Esophagus mucosa (tissue), 1 donor: ENCODE results near the gene NOTCH1. TPM values are rescaled to one million over a fixed set of nuclear protein-coding genes. Genes with fewer than 3 reads are reported as not detected.
"Not testable (repeated sequence)": the region's sequence is repeated elsewhere in the genome, so short reads cannot be mapped to it uniquely, and the experiment has no call there.

Experiments used
- ATAC-seq: fragments of 200-7000 bp; cut with Tn5 transposase; one replicate; pipeline ENCODE4 v1.9.1; 2020
- total RNA-seq: library from RNA; stranded (reverse); gene quantifications from one replicate; pipeline ENCODE4 v1.2.4, GENCODE V29; 2023
- donor health status: DM: yes; HTN: yes; CAD: no.

NOTCH1 gene
- total RNA-seq, 1 donor from 2014 or later, result 30.6 TPM

- ATAC-seq, result peak; percentile 15
These were observed 33.2 kb upstream of the NOTCH1 start for GRCh38 chr9:136578915-136579649.

GRCh38 chr9:136578626-136578914 lies 32.7 kb upstream of the NOTCH1 start:
- ATAC-seq, result no peak

DNA sequence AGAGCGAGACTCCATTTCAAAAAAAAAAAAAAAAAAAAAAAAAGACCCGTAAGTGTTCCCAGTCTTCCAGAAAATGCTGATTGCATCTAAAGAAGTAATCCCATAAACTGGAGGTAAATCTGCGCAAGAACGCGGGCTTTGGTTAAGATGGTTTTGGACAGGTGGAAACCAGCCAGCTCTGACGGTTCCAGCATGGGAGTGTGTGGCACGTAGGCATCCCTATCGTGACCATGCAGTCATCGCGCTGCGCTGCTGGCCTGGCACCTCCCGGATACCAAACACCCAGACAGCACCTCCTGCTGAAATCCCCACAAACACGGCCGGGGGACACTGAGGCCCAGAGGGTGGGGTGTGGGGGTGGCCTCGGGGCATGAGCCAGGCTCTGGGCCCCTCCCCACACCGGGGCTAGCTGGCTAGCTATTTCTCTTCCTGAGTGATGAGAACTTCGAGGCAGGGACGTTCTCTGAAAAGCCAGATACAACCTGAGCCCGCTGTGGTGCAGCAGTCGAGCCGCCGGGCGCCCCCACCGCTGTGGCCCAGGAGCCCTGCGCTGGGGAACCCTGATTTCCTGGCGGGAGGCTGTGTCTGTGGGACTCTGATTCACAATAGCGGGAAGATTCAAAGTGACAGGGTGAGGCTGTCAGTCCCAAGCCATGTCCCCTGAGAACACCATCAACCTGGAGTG lies 32.2 kb upstream of the NOTCH1 start:
- peak; percentile 17 for ATAC-seq

- ATAC-seq, result peak; percentile 86
These were observed 30.4 kb upstream of the NOTCH1 start for GRCh38 chr9:136576269-136576626.

GRCh38 chr9:136575626-136576268 lies 29.9 kb upstream of the NOTCH1 start:
- ATAC-seq, result peak; percentile 24

GRCh38 chr9:136574606-136575005 lies 28.8 kb upstream of the NOTCH1 start:
- not testable (repeated sequence) for ATAC-seq

GRCh38 chr9:136572828-136573625 lies 27.2 kb upstream of the NOTCH1 start:
- ATAC-seq, result no peak

GRCh38 chr9:136572003-136572827 lies 26.4 kb upstream of the NOTCH1 start:
- no peak for ATAC-seq

DNA sequence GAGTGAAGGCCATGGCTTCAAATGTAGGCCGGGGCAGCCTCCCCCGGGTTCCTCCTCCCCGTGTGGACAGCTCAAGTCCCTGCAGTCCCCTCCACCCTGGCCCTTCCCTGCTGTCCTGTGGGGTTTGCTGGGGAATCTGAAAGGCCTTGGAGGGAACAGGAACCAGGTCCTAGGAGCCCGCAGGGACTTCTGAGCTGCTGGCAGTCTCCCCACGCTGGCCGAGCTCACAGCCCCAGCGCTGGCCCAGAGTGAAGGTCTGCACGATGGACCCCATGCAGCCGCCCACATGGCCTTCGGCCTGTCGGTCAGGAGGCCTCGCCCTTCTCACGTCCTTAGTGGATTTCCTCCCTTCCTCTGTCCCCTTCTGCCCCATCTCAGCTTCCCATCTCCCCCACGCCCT lies 25.7 kb upstream of the NOTCH1 start:
- ATAC-seq, result no peak

- no peak for ATAC-seq
These were observed 25.1 kb upstream of the NOTCH1 start for GRCh38 chr9:136570916-136571315.

DNA sequence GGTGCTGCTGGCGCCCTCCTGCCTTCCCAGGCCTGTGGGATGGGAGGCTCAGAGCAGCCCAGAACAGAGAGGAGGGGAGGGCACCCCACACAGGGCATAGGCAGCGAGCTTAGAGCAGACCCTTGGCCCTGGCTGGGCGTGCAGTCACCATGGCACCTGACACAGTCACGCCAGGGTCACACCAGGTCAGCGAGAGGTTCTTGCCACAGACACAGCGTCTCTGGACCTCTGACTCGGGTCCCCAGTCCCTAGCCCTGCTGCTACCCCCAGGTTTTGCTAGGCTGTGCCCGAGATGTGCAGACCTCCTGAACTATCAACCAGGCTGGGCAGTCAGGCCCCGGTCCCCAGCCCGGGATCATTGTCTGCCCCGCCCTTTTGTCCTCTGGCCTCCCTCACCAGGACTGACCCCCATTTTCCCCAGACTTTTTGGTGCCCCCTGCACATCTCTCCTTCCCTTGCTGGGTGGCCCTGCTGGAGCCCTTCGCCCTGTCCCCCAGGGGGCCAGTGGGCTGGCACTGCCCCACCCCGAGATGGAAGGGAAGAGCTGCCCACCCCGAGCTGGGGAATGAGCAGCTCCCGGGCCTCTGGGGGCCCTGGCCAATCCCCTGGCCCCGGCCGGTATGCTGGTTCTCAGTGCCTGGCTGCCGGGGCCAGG lies 24.5 kb upstream of the NOTCH1 start:
- no peak for ATAC-seq

DNA sequence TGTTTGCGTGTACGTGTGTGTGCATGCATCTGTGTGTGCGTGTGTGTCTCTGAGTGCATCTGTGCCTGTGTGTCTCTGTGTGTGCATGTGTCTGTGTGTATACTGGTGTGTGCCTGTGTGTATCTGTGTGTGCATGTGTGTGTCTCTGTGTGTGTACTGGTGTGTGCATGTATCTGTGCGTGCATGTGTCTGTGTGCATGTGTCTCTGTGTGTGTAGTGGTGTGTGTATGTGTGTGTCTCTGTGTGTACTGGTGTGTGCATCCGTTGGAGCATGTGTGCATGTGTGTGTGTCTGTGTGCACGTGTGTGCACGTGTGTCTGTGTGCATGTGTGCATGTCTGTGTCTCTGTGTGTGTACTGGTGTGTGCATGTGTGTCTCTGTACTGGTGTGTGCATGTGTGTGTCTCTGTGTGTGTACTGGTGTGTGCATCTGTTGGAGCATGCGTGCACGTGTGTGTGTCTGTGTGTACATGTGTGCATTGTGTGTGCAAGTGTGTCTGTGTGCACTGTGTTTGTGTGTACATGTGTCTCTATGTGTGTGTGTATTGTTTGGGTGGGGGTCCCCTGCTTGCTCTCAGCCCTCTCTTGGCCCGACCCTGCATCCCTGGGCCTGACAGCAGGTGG lies 23.8 kb upstream of the NOTCH1 start:
- no peak for ATAC-seq

DNA sequence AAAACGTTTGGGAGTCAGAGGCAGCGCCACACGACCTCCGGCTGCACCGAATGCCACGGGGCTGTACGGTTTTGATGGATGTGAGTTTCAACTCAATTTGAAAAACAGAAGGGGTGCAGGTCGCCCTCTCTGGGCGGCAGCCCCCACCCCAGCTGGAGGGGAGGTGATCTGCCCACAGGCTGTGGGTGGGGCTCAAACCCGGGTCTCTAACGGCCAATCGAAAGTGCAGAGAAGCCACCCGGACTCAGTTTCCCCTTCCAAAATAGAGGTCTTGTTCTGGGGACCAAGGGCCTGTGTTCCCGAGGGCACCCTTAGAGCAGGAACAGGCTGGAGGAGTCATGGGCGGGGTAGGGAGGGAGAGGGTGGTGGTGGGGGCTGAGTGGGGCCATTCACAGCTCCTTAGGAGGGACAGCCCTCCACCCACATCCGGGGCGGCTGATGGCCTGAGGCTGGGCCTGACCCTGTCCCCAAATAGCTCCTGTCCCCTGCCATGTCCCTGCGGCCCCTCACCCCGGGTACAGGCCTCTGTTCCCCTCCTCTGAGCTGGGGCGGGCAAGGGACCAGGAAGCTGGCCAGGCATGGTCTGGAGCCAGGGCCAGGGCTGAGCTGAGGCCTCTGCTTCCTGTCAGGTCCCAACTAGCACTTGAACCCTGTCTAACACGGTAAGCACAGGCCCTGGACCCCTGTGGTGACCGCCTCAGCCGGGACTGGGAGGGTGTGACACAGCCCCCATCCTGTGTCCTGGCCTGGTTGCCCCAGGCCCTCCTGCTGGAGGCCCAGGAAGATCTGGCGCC lies 22.6 kb upstream of the NOTCH1 start:
- no peak for ATAC-seq

DNA sequence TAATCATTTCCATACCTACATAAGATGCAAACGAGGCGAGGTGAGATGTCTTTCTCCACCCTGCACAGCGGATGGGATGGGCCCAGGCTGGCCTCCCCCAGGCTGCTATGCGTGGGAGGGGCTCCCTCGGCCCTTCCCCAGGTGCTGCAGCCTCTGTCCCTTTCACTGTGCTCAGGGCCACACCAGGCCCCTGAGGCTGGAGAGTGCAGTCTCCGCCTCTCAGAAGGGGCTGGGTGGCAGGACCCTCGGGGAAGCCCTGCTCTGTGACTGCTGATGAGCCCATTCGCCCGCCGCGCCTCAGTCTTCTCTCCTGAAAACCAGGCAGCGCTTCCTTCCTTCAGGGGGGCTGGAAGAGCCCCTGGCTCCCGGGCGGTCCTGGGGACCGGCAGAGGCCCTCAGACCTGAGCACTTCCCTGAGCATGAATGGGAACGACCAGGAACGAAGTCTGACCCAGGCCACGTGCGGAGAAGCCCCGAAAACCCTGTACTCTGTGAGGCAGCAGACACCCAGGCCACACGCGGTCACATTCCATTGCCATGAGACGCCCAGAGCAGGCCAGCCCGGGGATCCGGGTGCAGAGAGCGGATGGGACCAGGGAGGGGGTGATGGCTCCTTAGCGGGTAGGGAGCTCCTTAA lies 21.9 kb upstream of the NOTCH1 start:
- peak; percentile 69 for ATAC-seq

DNA sequence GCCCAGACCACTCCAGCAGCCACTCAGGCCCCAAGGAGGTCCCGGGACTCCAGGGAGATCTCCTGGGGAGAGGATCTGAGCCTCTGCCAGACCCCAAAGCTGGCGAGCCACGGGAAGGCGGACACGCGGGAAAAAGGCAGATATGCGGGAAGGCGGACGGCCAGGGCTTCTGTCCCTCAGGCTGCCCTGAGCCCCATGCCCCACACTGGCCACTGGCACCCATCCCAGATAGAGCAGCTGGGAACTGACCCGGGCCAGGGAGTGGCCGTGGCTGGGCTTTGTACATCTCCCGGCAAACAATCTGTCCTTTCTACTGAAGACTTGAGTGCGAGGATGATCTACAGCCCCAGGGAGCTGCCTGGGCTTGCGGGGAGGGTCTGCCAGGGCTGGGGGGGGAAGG lies 21.1 kb upstream of the NOTCH1 start:
- no peak for ATAC-seq

- ATAC-seq, result no peak
These were observed 20.7 kb upstream of the NOTCH1 start for GRCh38 chr9:136566553-136566895.

DNA sequence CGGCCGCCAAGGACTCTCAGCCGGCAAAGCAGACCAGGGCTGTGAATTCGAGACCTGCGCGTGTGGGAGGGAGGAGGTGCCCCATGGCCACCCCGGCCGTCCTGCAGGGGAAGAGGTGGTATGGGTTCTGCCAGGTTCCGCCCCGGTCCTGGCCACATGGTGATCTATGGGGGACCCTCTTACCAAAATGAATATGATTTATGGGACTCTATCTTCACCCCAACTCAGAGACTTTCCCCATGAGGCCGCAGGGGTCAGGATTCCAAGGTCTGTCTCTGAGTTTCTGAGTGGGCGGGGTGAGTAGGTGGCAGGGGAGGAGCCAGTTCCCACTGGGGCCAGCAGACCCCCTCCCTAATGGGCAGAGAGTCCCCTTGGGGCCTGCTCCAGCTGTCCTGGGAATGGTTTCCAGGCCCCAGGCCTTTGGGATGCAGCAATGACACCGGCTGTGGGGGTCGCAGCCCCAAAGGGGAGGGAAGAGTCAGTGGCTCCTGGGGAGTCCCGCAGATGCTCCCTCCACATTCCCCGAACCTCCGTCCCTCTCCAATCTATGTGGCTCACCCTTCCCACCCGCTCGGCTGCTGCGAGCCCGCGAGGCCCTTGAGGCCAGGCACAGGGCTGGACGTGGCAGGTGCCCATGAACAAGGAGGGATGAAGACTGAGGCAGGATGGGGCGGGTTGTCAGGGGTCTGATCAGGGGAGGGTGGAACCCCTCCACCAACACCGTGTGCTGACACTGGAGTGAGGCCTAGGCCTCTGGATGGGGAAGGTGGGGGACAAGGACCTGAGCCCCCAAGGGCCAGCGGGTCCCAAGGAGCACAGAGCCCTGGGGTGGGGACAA lies 20.1 kb upstream of the NOTCH1 start:
- no peak for ATAC-seq

- no peak for ATAC-seq
These were observed 19.4 kb upstream of the NOTCH1 start for GRCh38 chr9:136565086-136565714.
